ENCODE data around the gene ABI1. TPM values are rescaled to one million over a fixed set of nuclear protein-coding genes. Genes with fewer than 3 reads are reported as not detected.

Gene ABI1
- polyA plus RNA-seq, 1 donor from 2014 or later = 50.4 TPM

DNA sequence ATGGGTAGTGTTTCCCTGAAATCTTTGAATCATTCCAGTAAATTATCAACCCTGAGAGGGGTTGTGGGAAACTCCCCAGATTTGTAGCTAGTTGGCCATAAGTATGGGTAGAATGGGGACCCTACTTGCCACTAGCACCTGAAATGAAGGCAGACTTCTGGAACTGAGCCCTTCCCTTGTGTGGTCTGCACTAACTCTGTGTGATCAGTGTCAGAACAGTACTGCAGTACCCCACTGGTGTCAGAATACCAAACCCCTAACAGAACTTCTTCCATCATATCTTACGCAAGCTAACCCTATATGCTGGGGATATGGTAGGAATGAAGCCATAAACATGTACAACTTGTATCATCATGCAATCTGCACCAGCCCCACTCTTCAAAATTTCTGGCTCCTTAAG is 50.8 kb downstream of the ABI1 start:
- peaks cover 10% of the 10 kb centered on the region for H3K79me2 ChIP-seq (replicated peaks; ENCODE audit: insufficient read depth, low read length)
- H2AFZ ChIP-seq (ENCODE audit: low read depth, low read length) = no peak overlapping the region
- no peak overlapping the region for H3K4me2 ChIP-seq (ENCODE audit: low read length)
- H3K4me3 ChIP-seq (ENCODE audit: low read length) = no peak overlapping the region
- no peaks in the 10 kb centered on the region for H4K20me1 ChIP-seq (ENCODE audit: insufficient read depth)
- H3F3A ChIP-seq (ENCODE audit: insufficient read depth, low read length, poor library complexity, severe bottlenecking) = no peaks in the 10 kb centered on the region
- peaks cover 3% of the 10 kb centered on the region for H3K36me3 ChIP-seq (ENCODE audit: insufficient read depth, low read length)
- H3K9me3 ChIP-seq (ENCODE audit: low read length) = no peaks in the 10 kb centered on the region
- no peaks in the 10 kb centered on the region for H3K9me2 ChIP-seq (ENCODE audit: insufficient read depth, low read length)
- H3K27ac ChIP-seq (ENCODE audit: low read length) = no peak overlapping the region
- no peak overlapping the region for H3K9ac ChIP-seq (ENCODE audit: low read length)
- no peak for TF ChIP-seq SMC3 (conservative IDR thresholded peaks at IDR 0.05; ENCODE audit: poor library complexity)
- no peak for TF ChIP-seq CTCF (IDR thresholded peaks at IDR 0.05; ENCODE audit: poor library complexity, severe bottlenecking)
- no peak for TF ChIP-seq RAD21 (conservative IDR thresholded peaks at IDR 0.05)
- no peak for TF ChIP-seq EP300 (conservative IDR thresholded peaks at IDR 0.05; ENCODE audit: poor library complexity, severe bottlenecking)
- TF ChIP-seq REST (IDR thresholded peaks at IDR 0.05; ENCODE audit: borderline replicate concordance) = no peak
- no peak for TF ChIP-seq POLR2AphosphoS5 (IDR thresholded peaks at IDR 0.05)
- no peaks in the 10 kb centered on the region for H3K27me3 ChIP-seq (ENCODE audit: insufficient read depth, low read depth, low read length)

DNA sequence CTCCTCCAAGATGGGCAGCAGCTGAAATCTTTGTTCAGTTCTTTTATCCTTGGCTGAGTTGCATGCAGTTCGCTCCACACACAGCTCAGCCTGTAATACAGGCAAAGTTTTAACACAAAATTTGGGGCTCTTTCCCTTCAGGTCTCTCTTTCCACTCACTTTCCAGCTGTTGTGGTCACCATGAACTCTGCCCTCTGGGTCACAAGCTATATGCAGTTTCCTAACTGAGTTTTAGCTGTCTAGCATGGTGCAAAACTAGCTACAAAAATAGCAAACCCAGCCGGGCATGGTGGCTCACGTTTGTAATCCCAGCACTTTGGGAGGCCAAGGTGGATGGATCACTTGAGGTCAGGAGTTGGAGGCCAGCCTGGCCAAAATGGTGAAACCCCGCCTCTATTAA is 53.2 kb downstream of the ABI1 start:
- Histone ChIP-seq H4K20me1 (ENCODE audit: insufficient read depth) (no peaks in the 10 kb centered on the region), H3K79me2 (replicated peaks; ENCODE audit: insufficient read depth, low read length) (peaks cover 13% of the 10 kb centered on the region)

More for the DNA sequence above, 53.2 kb downstream of the ABI1 start:
- no peaks in the 10 kb centered on the region for H3K27me3 ChIP-seq (ENCODE audit: insufficient read depth, low read depth, low read length)
- no peaks in the 10 kb centered on the region for H3K9me2 ChIP-seq (ENCODE audit: insufficient read depth, low read length)
- no peaks in the 10 kb centered on the region for H3K9me3 ChIP-seq (ENCODE audit: low read length)
- TF ChIP-seq EP300 (conservative IDR thresholded peaks at IDR 0.05; ENCODE audit: poor library complexity, severe bottlenecking) (no peak), CTCF (IDR thresholded peaks at IDR 0.05; ENCODE audit: poor library complexity, severe bottlenecking) (no peak), REST (IDR thresholded peaks at IDR 0.05; ENCODE audit: borderline replicate concordance) (no peak), SMC3 (conservative IDR thresholded peaks at IDR 0.05; ENCODE audit: poor library complexity) (no peak), TAF1 (IDR thresholded peaks at IDR 0.05; ENCODE audit: low read depth) (no peak), EZH2 (IDR thresholded peaks at IDR 0.05; ENCODE audit: borderline replicate concordance, insufficient read depth, low read length, poor library complexity, severe bottlenecking) (no peak), POLR2AphosphoS5 (IDR thresholded peaks at IDR 0.05) (no peak), MXI1 (conservative IDR thresholded peaks at IDR 0.05; ENCODE audit: poor library complexity, severe bottlenecking) (no peak), RAD21 (conservative IDR thresholded peaks at IDR 0.05) (no peak)
- no peak overlapping the region for H3K27ac ChIP-seq (ENCODE audit: low read length)
- no peaks in the 10 kb centered on the region for H3F3A ChIP-seq (ENCODE audit: insufficient read depth, low read length, poor library complexity, severe bottlenecking)
- no peak overlapping the region for H3K9ac ChIP-seq (ENCODE audit: low read length)
- H2AFZ ChIP-seq (ENCODE audit: low read depth, low read length) = no peak overlapping the region
- H3K4me3 ChIP-seq (ENCODE audit: low read length) = no peak overlapping the region
- H3K36me3 ChIP-seq (ENCODE audit: insufficient read depth, low read length) = peaks cover 3% of the 10 kb centered on the region
- H3K4me2 ChIP-seq (ENCODE audit: low read length) = no peak overlapping the region
